B cell (primary cell): ENCODE results near the gene XPNPEP1. TPM values are rescaled to one million over a fixed set of nuclear protein-coding genes. Genes with fewer than 3 reads are reported as not detected.

Experiments used
- ATAC-seq: fragments of 200-7000 bp; cut with Tn5 transposase; one replicate; pipeline ENCODE4 v1.10.0; 2021; ENCODE audit warnings: low read depth, mild to moderate bottlenecking, moderate number of reproducible peaks, moderate library complexity
- CTCF ChIA-PET: fragments of 350-600 bp; sonication (Branson Sonifier 250); formaldehyde crosslinking; loops from one replicate; lab custom pipeline; 2021; ENCODE audit warnings: antibody characterized with exemption, inconsistent platforms; lab: Charles Lee
- POLR2A ChIA-PET: fragments of 350-600 bp; sonication (Branson Sonifier 250); formaldehyde crosslinking; loops from one replicate; lab custom pipeline; 2021; ENCODE audit warnings: antibody characterized with exemption; lab: Charles Lee
- DNase-seq: peaks from one replicate; pipeline ENCODE4 v3.0.0; 2013
- H2AFZ ChIP-seq: 2 replicates; pipeline ENCODE4 v1.6.1; 2012; ENCODE audit warnings: mild to moderate bottlenecking, low read depth, low read length; ENCODE audit not compliant: insufficient read depth, poor library complexity, severe bottlenecking
- H3K27ac ChIP-seq, 2 donors: 1 replicate in 1 of 2; 2 replicates in 1 of 2; pipeline ENCODE4 v1.5.1; 2012 to 2013; ENCODE audit warnings: low read length in 2 of 2, mild to moderate bottlenecking in 2 of 2, moderate library complexity in 1 of 2
- H3K27me3 ChIP-seq, 4 experiments: fragments of 200-600 bp in 1 of 4; sonication (generic) in 1 of 4; replicated peaks in 1 of 4; 1 replicate in 2 of 4; 2 replicates in 2 of 4; pipeline versions ENCODE4 v1.6.1 to v1.7.0; 2013 to 2016; ENCODE audit warnings: low read length in 3 of 4, mild to moderate bottlenecking in 2 of 4, mixed read lengths in 1 of 4, moderate library complexity in 1 of 4; ENCODE audit not compliant: insufficient read depth in 4 of 4, control insufficient read depth in 3 of 4; ENCODE audit errors: control extremely low read depth in 1 of 4
- H3K36me3 ChIP-seq, 2 experiments: replicated peaks in 1 of 2; 1 replicate in 1 of 2; 2 replicates in 1 of 2; pipeline versions ENCODE4 v1.6.1 to v1.7.1; 2013; ENCODE audit warnings: low read length in 1 of 2; ENCODE audit not compliant: insufficient read depth in 2 of 2, control insufficient read depth in 1 of 2; ENCODE audit errors: control extremely low read depth in 1 of 2, extremely low read depth in 1 of 2
- H3K4me1 ChIP-seq, 2 donors: fragments of 200-600 bp in 1 of 2; sonication (generic) in 1 of 2; 1 replicate in 1 of 2; 2 replicates in 1 of 2; pipeline versions ENCODE4 v1.5.1 to v1.6.1; 2013 to 2017; ENCODE audit warnings: low read length in 2 of 2; ENCODE audit not compliant: control insufficient read depth in 2 of 2, insufficient read depth in 2 of 2
- H3K4me2 ChIP-seq: replicated peaks from 2 replicates; pipeline ENCODE3; 2012; ENCODE audit warnings: mild to moderate bottlenecking, low read depth, low read length; ENCODE audit not compliant: poor library complexity, severe bottlenecking
- H3K4me3 ChIP-seq, 5 experiments: fragments of 200-600 bp in 1 of 5; sonication (generic) in 1 of 5; 1 replicate in 3 of 5; 2 replicates in 2 of 5; pipeline versions ENCODE4 v1.5.1 to v1.7.0; 2011 to 2016; ENCODE audit warnings: low read length in 4 of 5, mild to moderate bottlenecking in 4 of 5, low read depth in 2 of 5, control low read depth in 1 of 5, moderate library complexity in 1 of 5; ENCODE audit not compliant: insufficient read depth in 1 of 5; ENCODE audit errors: control extremely low read depth in 1 of 5, extremely low read depth in 1 of 5
- H3K79me2 ChIP-seq: fragments of 200-600 bp; sonication (generic); one replicate; pipeline ENCODE4 v1.6.0; 2016; ENCODE audit warnings: low read length; ENCODE audit not compliant: control insufficient read depth, insufficient read depth
- H3K9ac ChIP-seq: fragments of 200-600 bp; sonication (generic); 2 replicates; pipeline ENCODE4 v1.6.1; 2017; ENCODE audit warnings: mild to moderate bottlenecking, low read length, moderate library complexity
- H3K9me3 ChIP-seq, 3 donors: one replicate each; pipeline versions ENCODE4 v1.6.1 to v1.7.1; 2013; ENCODE audit warnings: low read length in 2 of 3; ENCODE audit not compliant: control insufficient read depth in 2 of 3, insufficient read depth in 1 of 3; ENCODE audit errors: control extremely low read depth in 1 of 3
- H4K20me1 ChIP-seq: 2 replicates; pipeline ENCODE4 v1.6.0; 2012; ENCODE audit warnings: mild to moderate bottlenecking, low read length; ENCODE audit not compliant: insufficient read depth, control insufficient read depth, poor library complexity, severe bottlenecking
- H3K27ac Mint-ChIP-seq: one replicate; pipeline ENCODE4 v1.8.0; 2021; ENCODE audit warnings: mixed read lengths
- H3K27me3 Mint-ChIP-seq: one replicate; pipeline ENCODE4 v1.8.0; 2021; ENCODE audit warnings: mixed read lengths
- H3K4me1 Mint-ChIP-seq: one replicate; pipeline ENCODE4 v1.8.0; 2021; ENCODE audit warnings: mixed read lengths
- H3K4me3 Mint-ChIP-seq: one replicate; pipeline ENCODE4 v1.8.0; 2021; ENCODE audit warnings: mixed read lengths
- H3K9me3 Mint-ChIP-seq: one replicate; pipeline ENCODE4 v1.8.0; 2022; ENCODE audit warnings: mixed read lengths; ENCODE audit not compliant: insufficient read depth
- CTCF ChIP-seq: fragments of 200-600 bp; IDR thresholded peaks from one replicate; pipeline ENCODE4 v1.8.0; 2022; ENCODE audit warnings: antibody characterized with exemption, mild to moderate bottlenecking
- EZH2 ChIP-seq: IDR thresholded peaks from 2 replicates; pipeline ENCODE4 v1.6.1; 2012; ENCODE audit warnings: borderline replicate concordance, low read depth, mild to moderate bottlenecking, moderate library complexity, low read length; ENCODE audit not compliant: insufficient read depth, poor library complexity, severe bottlenecking
- WGBS: methylation state at CpG from one replicate; pipeline ENCODE4 v1.1.5; 2013; ENCODE audit warnings: missing lambda C conversion rate; ENCODE audit not compliant: insufficient coverage; 5-methylcytosine and 5-hydroxymethylcytosine counted together
- intact Hi-C: fragments of 100-400 bp; cut with micrococcal nuclease; formaldehyde crosslinking; loops from one replicate; pipeline ENCODE4 v1.10.0; 2022
- polyA plus RNA-seq: library from polyadenylated mRNA; depleted of rRNA; stranded (reverse); fragments of >200 nt; gene quantifications from 2 replicates; pipeline ENCODE4 v1.2.3, GENCODE V29; 2012
- total RNA-seq, 2 donors: library from RNA; stranded (reverse); fragments of 120-200 nt in 1 of 2; gene quantifications; 1 replicate in 1 of 2; 2 replicates in 1 of 2; pipeline versions ENCODE4 v1.2.3 to v1.2.4, GENCODE V29; 2013 to 2022

The XPNPEP1 gene
- total and polyA plus RNA-seq, 2 donors (not counting 1 experiment from before 2014, with no cell fraction given) = 60.6 to 70.8 TPM

GRCh38 chr10:109838592-109839244 is 84.6 kb downstream of the XPNPEP1 start:
- no peak for TF ChIP-seq CTCF
- no peak for TF ChIP-seq EZH2
- H3K79me2 ChIP-seq = no peaks in the 10 kb centered on the region
- Mint-ChIP-seq H3K9me3 (no peaks in the 10 kb centered on the region), H3K27ac (no peak overlapping the region), H3K4me1 (no peaks in the 10 kb centered on the region), H3K4me3 (no peak overlapping the region), H3K27me3 (peaks cover 36% of the 10 kb centered on the region)
- H3K4me3 ChIP-seq = no peak overlapping the region
- ATAC-seq (no peak), DNase-seq (no peak)
- H4K20me1 ChIP-seq = no peaks in the 10 kb centered on the region
- no peaks in the 10 kb centered on the region for H3K4me1 ChIP-seq
- intact Hi-C loops = no loop called here
- CTCF ChIA-PET = no interaction called here
- no peaks in the 10 kb centered on the region for H3K9me3 ChIP-seq
- no peak overlapping the region for H3K27ac ChIP-seq
- POLR2A ChIA-PET = no interaction called here
- 91% methylated on average over 3 of the region's 7 CpGs for WGBS
- H3K27me3 ChIP-seq = no peaks in the 10 kb centered on the region
- H3K4me2 ChIP-seq = no peak overlapping the region
- H2AFZ ChIP-seq = no peak overlapping the region
- no peak overlapping the region for H3K9ac ChIP-seq
- H3K36me3 ChIP-seq = no peaks in the 10 kb centered on the region

GRCh38 chr10:109837384-109837783 is 85.9 kb downstream of the XPNPEP1 start:
- no peak overlapping the region for H3K27ac ChIP-seq
- peaks cover 30% of the 10 kb centered on the region for H3K27me3 Mint-ChIP-seq
- ChIA-PET CTCF (no interaction called here), POLR2A (no interaction called here)
- no peaks in the 10 kb centered on the region for H3K79me2 ChIP-seq
- 94% methylated on average over 2 of the region's 4 CpGs for WGBS
- no peak for DNase-seq
- no peak overlapping the region for H3K27ac Mint-ChIP-seq
- H3K9ac ChIP-seq = no peak overlapping the region
- H3K4me2 ChIP-seq = no peak overlapping the region
- H4K20me1 ChIP-seq = no peaks in the 10 kb centered on the region
- no peak overlapping the region for H3K4me3 Mint-ChIP-seq
- intact Hi-C loops = no loop called here
- H3K4me3 ChIP-seq = no peak overlapping the region
- ATAC-seq = no peak
- H2AFZ ChIP-seq = no peak overlapping the region
- H3K9me3 Mint-ChIP-seq = no peaks in the 10 kb centered on the region
- H3K9me3 ChIP-seq = no peaks in the 10 kb centered on the region
- no peaks in the 10 kb centered on the region for H3K4me1 Mint-ChIP-seq
- H3K27me3 ChIP-seq = no peaks in the 10 kb centered on the region
- no peaks in the 10 kb centered on the region for H3K36me3 ChIP-seq
- TF ChIP-seq EZH2 (no peak), CTCF (no peak)
- H3K4me1 ChIP-seq = no peaks in the 10 kb centered on the region
